ENCODE results near the gene GAS6.
"Not testable (repeated sequence)": the region's sequence is repeated elsewhere in the genome, so short reads cannot be mapped to it uniquely, and the experiment has no call there.

GAS6 gene

GRCh38 chr13:113837560-113838355 is 26.1 kb downstream of the GAS6 start:
- peak; percentile 92 for DNase-seq (ENCODE audit: low spot score)

DNA sequence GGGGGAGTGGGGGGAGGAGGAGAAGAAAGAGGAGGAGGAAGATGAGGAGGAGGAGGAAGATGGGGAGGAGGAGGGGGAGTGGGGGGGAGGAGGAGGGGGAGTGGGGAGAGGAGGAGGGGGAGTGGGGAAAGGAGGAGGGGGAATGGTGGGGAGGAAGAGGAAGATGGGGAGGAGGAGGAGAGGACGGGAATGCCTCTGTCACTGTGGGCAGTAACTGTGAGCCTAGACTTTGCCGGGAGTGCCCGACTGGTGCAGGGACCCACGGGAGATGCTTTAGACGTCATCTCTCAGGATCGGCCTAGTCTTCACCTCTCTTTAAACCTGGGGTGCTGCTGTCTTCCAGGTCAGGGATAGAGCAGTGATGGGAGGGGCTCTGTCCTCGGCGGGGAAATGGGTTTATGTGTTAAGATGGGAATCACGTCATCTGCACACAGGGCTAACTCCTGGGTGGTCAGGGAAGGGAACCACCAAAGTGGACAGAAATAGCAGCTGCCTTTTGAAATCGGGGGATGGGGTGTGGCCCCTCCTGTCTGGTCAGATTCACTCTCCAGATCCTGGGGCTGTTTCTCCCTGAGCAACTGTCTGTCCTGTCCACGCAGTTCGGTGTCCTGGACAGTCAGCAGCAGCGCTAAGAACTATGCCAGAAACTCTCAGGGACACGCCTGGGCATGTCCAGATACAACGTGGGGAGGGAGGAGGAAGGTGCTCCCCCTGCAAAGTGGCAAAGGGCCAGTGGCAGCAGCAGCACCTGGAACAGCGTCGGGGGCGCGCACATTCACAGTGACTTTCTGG is 26.9 kb downstream of the GAS6 start:
- peak; percentile 63 for DNase-seq (ENCODE audit: low spot score)

GRCh38 chr13:113835461-113836270 is 28.2 kb downstream of the GAS6 start:
- DNase-seq (ENCODE audit: low spot score) = peak; percentile 37

- no peak for DNase-seq (ENCODE audit: low spot score)
Measured at GRCh38 chr13:113834496-113835200, 29.2 kb downstream of the GAS6 start.

- DNase-seq (ENCODE audit: low spot score) = not testable (repeated sequence)
Measured at GRCh38 chr13:113834006-113834405, 29.9 kb downstream of the GAS6 start.

DNA sequence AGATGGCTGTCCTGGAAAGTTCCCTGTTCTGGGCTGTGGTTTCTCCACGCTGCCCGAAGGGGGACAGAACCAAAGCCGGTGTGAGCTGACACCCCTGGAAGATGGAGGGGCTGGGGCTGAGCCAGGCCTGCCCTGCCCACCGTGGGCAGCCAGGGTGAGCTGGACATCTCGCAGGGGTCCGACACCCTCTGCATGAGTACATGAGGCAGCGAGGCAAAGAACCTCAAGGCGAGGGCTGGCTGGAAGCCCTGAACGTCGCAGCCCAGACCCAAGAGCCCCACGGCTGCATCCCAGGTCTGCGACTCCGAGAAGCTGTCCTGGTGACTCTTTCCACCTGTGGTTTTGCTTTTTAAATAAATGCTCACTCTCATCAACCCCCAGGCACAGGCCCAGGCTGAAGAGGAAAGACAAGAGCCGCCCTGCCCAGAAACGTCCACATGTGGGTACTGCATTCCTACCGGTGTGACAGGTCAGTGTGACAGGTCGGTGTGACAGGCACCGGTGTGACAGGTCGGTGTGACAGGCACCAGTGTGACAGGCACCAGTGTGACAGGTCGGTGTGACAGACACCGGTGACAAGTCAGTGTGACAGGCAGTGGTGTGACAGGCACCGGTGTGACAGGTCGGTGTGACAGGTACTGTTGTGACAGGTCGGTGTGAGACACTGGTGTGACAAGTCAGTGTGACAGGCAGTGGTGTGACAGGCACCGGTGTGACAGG is 30.6 kb downstream of the GAS6 start:
- no peak for DNase-seq (ENCODE audit: low spot score)

GRCh38 chr13:113832631-113833030 is 31.2 kb downstream of the GAS6 start:
- DNase-seq (ENCODE audit: low spot score) = no peak

- DNase-seq (ENCODE audit: low spot score) = no peak
Measured at GRCh38 chr13:113832205-113832604, 31.7 kb downstream of the GAS6 start.

GRCh38 chr13:113831061-113831460 is 32.8 kb downstream of the GAS6 start:
- DNase-seq (ENCODE audit: low spot score) = no peak

DNA sequence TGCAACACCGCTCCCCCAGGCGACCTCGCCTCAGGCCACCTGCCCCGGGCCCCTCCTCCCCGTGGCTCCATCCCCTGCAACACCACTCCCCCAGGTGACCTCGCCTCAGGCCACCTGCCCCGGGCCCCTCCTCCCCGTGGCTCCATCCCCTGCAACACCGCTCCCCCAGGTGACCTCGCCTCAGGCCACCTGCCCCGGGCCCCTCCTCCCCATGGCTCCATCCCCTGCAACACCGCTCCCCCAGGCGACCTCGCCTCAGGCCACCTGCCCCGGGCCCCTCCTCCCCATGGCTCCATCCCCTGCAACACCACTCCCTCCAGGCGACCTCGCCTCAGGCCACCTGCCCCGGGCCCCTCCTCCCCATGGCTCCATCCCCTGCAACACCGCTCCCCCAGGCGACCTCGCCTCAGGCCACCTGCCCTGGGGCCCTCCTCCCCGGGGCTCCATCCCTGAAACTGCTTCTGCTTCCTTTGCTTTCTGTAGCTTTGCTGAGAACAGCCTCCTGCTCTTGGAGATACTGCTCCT is 33.4 kb downstream of the GAS6 start:
- DNase-seq (ENCODE audit: low spot score) = not testable (repeated sequence)

GRCh38 chr13:113828282-113828825 is 35.5 kb downstream of the GAS6 start:
- no peak for DNase-seq (ENCODE audit: low spot score)

DNA sequence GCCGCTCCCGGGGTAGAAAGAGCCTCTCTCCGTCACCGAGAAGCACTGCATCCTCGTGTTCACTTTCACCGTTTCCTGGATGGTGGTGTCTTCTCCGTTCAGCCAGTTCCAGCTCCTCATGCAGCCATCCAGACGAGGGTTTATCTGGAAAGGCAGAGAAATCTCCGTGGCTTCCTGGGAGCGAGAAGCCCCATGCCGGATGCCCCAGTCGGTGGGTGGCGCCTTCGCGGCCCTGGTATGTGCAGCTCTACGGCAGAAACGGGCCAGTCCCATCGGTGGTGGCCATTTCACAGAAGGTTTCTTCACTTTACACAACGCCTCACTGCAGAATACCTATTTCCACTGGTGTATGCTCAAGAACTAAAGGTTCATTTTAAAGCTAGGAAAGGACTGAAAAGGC is 36.9 kb downstream of the GAS6 start:
- no peak for DNase-seq (ENCODE audit: low spot score)

GRCh38 chr13:113826446-113826845 is 37.4 kb downstream of the GAS6 start:
- not testable (repeated sequence) for DNase-seq (ENCODE audit: low spot score)

DNA sequence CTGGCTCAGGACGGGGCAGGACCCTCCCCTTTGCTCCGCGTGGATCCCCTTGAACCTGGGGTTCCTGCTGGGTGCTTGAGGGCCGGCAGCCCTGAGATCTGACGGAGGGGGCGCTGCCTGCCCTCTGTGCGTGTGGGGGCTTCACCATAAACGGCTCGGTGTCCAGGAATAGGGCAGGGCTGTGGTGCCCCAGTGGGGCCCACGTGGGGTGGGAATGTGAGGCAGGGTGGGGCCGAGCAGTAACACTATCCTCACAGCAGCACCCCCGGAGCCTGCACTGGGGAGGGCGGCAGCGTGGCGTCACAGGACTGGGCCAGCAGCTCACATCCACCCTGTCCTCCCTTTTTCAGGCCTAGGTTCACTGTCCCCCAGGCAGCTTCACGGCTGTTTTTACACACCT is 38.0 kb downstream of the GAS6 start:
- no peak for DNase-seq (ENCODE audit: low spot score)

DNA sequence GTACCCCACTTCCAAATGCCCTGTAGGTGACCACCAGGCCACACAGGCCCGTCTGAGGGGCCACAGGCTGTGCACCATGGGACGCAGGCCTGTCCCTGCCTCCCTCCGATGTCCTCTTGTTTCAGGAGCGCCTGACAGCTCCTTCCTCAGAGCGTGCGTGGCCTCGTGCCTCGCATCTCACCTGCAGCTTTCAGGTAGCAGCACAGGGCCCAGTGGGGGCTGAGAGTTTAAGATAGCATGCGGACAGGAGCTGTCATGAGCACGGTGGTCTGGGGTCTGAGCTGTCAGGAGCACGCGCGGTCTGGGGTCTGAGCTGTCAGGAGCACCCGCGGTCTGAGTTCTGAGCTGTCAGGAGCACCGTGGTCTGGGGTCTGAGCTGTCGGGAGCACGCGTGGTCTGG is 40.1 kb downstream of the GAS6 start:
- DNase-seq (ENCODE audit: low spot score) = no peak

DNA sequence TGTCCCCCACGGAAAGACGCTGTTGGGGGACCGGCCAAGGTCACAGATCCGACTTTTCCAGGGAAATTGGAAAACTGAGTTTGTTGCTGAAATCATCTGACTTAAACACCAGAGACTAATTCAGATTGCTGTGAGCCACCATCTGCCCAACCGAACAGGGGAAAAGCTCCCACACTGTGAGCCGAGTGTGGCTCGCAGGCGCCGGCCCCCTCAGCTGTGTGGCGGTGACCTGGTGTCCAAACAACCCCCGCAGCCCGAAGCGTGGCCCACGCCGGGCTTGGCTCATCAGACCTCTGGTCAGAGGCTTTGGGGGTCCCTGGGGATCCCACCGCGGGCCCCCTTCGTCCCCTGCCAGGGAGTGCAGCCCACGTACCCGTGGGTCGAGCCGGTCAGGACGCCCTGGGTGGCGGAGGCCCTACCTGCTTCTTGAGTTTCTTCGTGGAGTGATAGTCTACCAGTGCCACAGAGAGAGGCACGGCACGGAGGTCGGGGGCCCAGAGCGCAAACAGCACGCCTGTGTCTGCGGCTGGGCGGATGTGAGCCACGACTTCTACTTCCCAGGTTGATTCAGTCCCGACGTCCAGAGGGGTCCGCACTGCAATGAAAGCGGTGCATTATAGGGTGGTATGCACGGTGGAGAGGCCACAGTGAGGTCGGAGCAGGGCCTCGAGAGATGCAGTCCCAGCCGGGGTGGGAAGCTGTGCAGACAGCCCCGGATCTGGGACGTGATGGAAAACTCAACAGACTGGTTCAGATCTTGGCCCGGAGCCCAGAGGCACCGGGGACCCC is 40.7 kb downstream of the GAS6 start:
- DNase-seq (ENCODE audit: low spot score) = no peak

- no peak for DNase-seq (ENCODE audit: low spot score)
Measured at GRCh38 chr13:113822266-113822665, 41.6 kb downstream of the GAS6 start.

GRCh38 chr13:113821847-113822246 is 42.0 kb downstream of the GAS6 start:
- no peak for DNase-seq (ENCODE audit: low spot score)

DNA sequence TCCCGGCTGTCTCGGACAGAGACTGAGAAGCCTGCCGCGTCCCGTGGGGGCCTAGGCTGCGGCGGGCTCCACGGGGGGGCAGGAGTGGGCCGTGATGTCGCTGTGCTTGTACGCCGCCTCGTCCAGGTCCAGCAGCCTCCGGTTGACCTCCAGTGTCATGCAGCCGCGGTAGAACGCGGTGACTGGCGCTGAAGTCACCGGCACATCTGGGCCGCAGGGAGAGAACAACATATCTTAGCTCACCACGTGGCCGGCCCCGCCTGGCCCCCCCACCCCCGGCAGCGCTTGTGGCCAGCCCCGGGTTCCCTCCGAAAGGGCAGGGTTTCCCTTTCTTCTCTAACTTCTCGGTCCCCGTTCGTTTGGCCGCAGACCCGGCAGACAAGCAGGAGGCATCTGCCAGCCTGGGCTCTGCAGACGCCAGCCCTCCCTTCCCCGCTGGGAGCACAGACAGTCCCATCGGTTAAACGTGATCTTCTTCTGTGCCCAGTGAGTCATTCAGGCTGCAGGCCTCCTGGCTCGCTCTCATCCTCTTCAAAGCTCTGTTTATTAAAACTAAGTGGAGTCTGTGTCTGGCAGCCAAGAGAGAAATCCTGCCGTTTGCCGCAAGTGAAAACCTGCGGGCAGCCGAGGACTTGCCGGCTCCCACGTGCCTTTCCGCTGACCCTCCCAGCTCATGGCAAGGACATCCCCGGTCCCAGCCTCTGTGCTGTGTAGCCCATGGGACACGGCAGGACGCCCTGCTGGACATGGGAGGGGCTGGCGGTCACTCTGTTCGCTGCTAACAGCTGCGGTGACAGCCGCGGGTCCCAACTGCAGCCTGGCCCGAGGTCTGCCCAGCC is 42.8 kb downstream of the GAS6 start:
- DNase-seq (ENCODE audit: low spot score) = peak; percentile 91
